ENCODE data around the gene FKBP15. TPM values are rescaled to one million over a fixed set of nuclear protein-coding genes. Genes with fewer than 3 reads are reported as not detected.

FKBP15 gene
- total and polyA plus RNA-seq, 2 of the 8 experiments (the other 6 are each of a cell fraction or from before 2014, with no cell fraction given): 9.9 to 13.8 TPM

DNA sequence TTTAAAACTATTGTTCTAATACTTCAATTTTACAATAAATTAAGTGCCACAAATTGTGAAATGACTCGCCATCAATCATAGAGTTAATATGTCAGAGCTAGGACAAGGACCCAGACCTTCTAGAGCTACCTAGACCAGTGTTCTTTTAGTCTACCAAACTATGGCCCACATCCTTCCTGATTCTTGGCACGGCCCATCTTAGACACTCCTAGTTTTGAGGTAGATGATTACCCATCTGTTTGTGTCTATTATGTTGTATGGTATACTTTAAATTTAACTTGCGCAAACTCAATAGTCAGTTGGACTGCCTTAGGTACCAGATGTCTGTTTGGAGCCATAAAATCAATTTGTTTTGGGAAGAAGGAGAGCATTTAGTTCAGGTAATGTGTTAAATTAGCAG is 36.8 kb upstream of the FKBP15 start (continued):
- TF ChIP-seq, protein P1, sequence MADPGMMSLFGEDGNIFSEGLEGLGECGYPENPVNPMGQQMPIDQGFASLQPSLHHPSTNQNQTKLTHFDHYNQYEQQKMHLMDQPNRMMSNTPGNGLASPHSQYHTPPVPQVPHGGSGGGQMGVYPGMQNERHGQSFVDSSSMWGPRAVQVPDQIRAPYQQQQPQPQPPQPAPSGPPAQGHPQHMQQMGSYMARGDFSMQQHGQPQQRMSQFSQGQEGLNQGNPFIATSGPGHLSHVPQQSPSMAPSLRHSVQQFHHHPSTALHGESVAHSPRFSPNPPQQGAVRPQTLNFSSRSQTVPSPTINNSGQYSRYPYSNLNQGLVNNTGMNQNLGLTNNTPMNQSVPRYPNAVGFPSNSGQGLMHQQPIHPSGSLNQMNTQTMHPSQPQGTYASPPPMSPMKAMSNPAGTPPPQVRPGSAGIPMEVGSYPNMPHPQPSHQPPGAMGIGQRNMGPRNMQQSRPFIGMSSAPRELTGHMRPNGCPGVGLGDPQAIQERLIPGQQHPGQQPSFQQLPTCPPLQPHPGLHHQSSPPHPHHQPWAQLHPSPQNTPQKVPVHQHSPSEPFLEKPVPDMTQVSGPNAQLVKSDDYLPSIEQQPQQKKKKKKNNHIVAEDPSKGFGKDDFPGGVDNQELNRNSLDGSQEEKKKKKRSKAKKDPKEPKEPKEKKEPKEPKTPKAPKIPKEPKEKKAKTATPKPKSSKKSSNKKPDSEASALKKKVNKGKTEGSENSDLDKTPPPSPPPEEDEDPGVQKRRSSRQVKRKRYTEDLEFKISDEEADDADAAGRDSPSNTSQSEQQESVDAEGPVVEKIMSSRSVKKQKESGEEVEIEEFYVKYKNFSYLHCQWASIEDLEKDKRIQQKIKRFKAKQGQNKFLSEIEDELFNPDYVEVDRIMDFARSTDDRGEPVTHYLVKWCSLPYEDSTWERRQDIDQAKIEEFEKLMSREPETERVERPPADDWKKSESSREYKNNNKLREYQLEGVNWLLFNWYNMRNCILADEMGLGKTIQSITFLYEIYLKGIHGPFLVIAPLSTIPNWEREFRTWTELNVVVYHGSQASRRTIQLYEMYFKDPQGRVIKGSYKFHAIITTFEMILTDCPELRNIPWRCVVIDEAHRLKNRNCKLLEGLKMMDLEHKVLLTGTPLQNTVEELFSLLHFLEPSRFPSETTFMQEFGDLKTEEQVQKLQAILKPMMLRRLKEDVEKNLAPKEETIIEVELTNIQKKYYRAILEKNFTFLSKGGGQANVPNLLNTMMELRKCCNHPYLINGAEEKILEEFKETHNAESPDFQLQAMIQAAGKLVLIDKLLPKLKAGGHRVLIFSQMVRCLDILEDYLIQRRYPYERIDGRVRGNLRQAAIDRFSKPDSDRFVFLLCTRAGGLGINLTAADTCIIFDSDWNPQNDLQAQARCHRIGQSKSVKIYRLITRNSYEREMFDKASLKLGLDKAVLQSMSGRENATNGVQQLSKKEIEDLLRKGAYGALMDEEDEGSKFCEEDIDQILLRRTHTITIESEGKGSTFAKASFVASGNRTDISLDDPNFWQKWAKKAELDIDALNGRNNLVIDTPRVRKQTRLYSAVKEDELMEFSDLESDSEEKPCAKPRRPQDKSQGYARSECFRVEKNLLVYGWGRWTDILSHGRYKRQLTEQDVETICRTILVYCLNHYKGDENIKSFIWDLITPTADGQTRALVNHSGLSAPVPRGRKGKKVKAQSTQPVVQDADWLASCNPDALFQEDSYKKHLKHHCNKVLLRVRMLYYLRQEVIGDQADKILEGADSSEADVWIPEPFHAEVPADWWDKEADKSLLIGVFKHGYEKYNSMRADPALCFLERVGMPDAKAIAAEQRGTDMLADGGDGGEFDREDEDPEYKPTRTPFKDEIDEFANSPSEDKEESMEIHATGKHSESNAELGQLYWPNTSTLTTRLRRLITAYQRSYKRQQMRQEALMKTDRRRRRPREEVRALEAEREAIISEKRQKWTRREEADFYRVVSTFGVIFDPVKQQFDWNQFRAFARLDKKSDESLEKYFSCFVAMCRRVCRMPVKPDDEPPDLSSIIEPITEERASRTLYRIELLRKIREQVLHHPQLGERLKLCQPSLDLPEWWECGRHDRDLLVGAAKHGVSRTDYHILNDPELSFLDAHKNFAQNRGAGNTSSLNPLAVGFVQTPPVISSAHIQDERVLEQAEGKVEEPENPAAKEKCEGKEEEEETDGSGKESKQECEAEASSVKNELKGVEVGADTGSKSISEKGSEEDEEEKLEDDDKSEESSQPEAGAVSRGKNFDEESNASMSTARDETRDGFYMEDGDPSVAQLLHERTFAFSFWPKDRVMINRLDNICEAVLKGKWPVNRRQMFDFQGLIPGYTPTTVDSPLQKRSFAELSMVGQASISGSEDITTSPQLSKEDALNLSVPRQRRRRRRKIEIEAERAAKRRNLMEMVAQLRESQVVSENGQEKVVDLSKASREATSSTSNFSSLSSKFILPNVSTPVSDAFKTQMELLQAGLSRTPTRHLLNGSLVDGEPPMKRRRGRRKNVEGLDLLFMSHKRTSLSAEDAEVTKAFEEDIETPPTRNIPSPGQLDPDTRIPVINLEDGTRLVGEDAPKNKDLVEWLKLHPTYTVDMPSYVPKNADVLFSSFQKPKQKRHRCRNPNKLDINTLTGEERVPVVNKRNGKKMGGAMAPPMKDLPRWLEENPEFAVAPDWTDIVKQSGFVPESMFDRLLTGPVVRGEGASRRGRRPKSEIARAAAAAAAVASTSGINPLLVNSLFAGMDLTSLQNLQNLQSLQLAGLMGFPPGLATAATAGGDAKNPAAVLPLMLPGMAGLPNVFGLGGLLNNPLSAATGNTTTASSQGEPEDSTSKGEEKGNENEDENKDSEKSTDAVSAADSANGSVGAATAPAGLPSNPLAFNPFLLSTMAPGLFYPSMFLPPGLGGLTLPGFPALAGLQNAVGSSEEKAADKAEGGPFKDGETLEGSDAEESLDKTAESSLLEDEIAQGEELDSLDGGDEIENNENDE (IDR thresholded peaks at IDR 0.05; ENCODE audit: insufficient replicate concordance, low read length): no peak
- no peak for TF ChIP-seq BRCA1 (IDR thresholded peaks at IDR 0.05; ENCODE audit: low read depth, low read length)
- TF ChIP-seq, protein P2, sequence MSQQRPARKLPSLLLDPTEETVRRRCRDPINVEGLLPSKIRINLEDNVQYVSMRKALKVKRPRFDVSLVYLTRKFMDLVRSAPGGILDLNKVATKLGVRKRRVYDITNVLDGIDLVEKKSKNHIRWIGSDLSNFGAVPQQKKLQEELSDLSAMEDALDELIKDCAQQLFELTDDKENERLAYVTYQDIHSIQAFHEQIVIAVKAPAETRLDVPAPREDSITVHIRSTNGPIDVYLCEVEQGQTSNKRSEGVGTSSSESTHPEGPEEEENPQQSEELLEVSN (IDR thresholded peaks at IDR 0.05): no peak
- no peak for TF ChIP-seq EZH2 (IDR thresholded peaks at IDR 0.05; ENCODE audit: low read depth, low read length, severe bottlenecking)
- TF ChIP-seq RAD21 (IDR thresholded peaks at IDR 0.05 in 1 of 2, conservative IDR thresholded peaks at IDR 0.05 in 1 of 2; ENCODE audit: low read depth in 2 of 2, low read length in 2 of 2): no peak
- TF ChIP-seq CBX5 (IDR thresholded peaks at IDR 0.05; ENCODE audit: low read depth, low read length): no peak
- TF ChIP-seq BACH1 (IDR thresholded peaks at IDR 0.05; ENCODE audit: low read length): no peak
- TF ChIP-seq, protein P3, sequence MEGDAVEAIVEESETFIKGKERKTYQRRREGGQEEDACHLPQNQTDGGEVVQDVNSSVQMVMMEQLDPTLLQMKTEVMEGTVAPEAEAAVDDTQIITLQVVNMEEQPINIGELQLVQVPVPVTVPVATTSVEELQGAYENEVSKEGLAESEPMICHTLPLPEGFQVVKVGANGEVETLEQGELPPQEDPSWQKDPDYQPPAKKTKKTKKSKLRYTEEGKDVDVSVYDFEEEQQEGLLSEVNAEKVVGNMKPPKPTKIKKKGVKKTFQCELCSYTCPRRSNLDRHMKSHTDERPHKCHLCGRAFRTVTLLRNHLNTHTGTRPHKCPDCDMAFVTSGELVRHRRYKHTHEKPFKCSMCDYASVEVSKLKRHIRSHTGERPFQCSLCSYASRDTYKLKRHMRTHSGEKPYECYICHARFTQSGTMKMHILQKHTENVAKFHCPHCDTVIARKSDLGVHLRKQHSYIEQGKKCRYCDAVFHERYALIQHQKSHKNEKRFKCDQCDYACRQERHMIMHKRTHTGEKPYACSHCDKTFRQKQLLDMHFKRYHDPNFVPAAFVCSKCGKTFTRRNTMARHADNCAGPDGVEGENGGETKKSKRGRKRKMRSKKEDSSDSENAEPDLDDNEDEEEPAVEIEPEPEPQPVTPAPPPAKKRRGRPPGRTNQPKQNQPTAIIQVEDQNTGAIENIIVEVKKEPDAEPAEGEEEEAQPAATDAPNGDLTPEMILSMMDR (IDR thresholded peaks at IDR 0.05; ENCODE audit: control extremely low read depth in 1 of 3, insufficient read depth in 1 of 3, low read depth in 1 of 3, low read length in 3 of 3): no peak

Measured in H1 (cell line).